GM10266 (cell line): ENCODE results near the gene SLC2A2.

Experiments
- DNase-seq: peaks from one replicate; pipeline ENCODE4 v3.0.0; 2012; ENCODE audit errors: extremely low spot score
- TF ChIP-seq, protein P1 (sequence below): IDR thresholded peaks from 2 replicates; pipeline ENCODE4 v1.5.1; 2012; ENCODE audit warnings: mild to moderate bottlenecking, low read depth; ENCODE audit not compliant: control insufficient read depth, insufficient read depth; ENCODE audit errors: missing control alignments

SLC2A2 gene

DNA sequence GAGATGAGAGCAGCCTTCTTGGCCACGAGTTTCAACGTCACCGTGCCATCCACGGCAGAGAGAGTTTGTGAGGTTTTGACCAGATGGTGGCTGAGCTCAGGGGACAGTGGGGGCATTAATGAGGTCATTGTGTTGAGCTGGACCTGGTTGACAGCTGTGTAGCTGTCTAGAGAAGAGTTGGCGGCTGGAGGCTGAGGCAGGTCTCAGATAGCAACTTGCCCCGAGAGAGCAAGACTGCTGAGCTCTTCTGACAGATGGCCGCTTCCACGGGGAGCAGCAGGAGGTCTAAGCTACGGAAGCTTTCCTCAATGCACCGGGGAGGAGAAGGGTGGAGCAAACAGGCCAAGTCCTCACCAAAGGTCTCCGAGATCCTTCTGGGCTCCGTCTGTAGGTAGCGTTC is 73.3 kb downstream of the SLC2A2 start:
- TF ChIP-seq, protein P1, sequence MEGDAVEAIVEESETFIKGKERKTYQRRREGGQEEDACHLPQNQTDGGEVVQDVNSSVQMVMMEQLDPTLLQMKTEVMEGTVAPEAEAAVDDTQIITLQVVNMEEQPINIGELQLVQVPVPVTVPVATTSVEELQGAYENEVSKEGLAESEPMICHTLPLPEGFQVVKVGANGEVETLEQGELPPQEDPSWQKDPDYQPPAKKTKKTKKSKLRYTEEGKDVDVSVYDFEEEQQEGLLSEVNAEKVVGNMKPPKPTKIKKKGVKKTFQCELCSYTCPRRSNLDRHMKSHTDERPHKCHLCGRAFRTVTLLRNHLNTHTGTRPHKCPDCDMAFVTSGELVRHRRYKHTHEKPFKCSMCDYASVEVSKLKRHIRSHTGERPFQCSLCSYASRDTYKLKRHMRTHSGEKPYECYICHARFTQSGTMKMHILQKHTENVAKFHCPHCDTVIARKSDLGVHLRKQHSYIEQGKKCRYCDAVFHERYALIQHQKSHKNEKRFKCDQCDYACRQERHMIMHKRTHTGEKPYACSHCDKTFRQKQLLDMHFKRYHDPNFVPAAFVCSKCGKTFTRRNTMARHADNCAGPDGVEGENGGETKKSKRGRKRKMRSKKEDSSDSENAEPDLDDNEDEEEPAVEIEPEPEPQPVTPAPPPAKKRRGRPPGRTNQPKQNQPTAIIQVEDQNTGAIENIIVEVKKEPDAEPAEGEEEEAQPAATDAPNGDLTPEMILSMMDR, result no peak
- DNase-seq, result no peak

DNA sequence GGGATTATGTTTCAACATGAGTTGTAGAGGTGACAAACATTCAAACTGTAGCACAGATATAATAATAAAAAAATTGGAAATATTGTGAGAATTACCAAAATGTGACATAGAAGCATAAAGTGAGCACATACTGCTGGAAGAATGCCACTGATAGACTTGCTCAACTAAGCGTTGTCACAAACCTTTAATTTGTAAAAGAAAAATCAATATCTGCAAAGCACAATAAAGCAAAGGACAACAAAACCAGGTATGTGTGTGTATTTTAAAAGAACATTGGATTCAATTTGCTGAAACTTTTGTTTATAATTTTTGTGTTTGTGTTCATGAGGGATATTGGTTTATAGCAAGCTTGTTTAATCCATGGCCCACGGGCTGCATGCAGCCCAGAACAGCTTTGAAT is 77.3 kb downstream of the SLC2A2 start:
- TF ChIP-seq, protein P1, result no peak

DNA sequence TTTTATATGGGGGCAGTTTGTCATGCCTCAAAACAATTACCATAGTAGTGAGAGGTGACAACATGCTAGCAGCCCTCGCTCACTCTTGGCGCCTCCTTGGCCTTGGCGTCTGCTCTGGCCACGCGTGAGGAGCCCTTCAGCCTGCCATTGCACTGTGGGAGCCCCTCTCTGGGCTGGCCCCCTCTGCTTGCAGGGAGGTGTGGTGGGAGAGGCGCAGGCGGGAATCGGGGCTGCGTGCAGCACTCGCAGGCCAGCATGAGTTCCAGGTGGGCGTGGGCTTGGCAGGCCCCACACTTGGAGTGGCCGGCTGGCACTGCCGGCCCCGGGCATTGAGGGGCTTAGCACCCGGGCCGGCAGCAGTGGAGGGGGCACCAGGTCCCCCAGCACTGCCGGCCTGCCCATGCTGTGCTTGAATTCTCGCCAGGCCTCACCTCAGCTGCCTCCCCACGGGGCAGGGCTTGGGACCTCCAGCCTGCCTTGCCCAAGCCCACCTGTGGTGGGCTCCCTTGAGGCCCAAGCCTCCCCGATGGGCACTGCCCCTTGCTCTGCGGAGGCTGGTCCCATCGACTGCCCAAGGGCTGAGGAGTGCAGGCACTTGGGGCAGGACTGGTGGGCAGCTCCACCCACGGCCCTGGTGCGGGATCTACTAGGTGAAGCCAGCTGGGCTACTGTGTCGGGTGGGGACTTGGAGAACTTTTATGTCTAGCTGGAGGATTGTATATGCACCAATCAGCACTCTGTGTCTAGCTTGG is 79.3 kb downstream of the SLC2A2 start:
- TF ChIP-seq, protein P1, result no peak

More for the DNA sequence above, 77.3 kb downstream of the SLC2A2 start:
- DNase-seq, result no peak

More for the DNA sequence above, 79.3 kb downstream of the SLC2A2 start:
- DNase-seq, result no peak
